Ovary (tissue), 3 donors: ENCODE results near the gene RNF5.

Experiments
- CTCF ChIP-seq, 3 donors: fragments of 450-650 bp in 2 of 3; fragments of 200-600 bp in 1 of 3; IDR thresholded peaks; one replicate each; pipeline versions ENCODE4 v1.5.1 to v1.8.0; 2016 to 2022; ENCODE audit warnings: antibody characterized with exemption in 3 of 3, mild to moderate bottlenecking in 1 of 3
- EP300 ChIP-seq: sonication (generic); formaldehyde crosslinking; IDR thresholded peaks from one replicate; pipeline ENCODE4 v1.6.1; 2017; ENCODE audit warnings: antibody characterized with exemption
- POLR2A ChIP-seq: fragments of 450-650 bp; IDR thresholded peaks from one replicate; pipeline ENCODE4 v1.6.1; 2017; ENCODE audit warnings: antibody characterized with exemption, mild to moderate bottlenecking, moderate library complexity
- donor health status: DM: no; HTN: no; CAD: no.

GRCh38 chr6:32224696-32225095 is 46.5 kb downstream of the RNF5 start:
- TF ChIP-seq CTCF (IDR thresholded peaks at IDR 0.05): no peak
- TF ChIP-seq EP300: no peak
- no peak for TF ChIP-seq POLR2A
